Measurements from ENCODE around the gene PEX10.
"Not testable (repeated sequence)": the region's sequence is repeated elsewhere in the genome, so short reads cannot be mapped to it uniquely, and the experiment has no call there.

Gene PEX10

GRCh38 chr1:2442661-2443060 is 30.3 kb upstream of the PEX10 start:
- DNase-seq, result no peak

GRCh38 chr1:2441746-2442145 is 29.4 kb upstream of the PEX10 start:
- no peak for DNase-seq

DNA sequence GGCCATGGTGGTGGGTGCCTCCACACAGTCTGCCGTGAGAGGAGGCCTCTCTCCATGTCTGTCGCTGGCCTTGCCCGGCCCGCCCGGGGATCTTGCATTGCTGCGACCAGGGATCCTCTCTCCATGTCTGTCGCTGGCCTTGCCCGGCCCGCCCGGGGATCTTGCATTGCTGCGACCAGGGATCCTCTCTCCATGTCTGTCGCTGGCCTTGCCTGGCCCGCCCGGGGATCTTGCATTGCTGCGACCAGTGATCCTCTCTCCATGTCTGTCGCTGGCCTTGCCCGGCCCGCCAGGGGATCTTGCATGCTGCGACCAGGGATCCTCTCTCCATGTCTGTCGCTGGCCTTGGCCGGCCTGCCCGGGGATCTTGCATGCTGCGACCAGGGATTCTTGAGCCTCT is 28.0 kb upstream of the PEX10 start:
- DNase-seq, result not testable (repeated sequence)

- DNase-seq, result no peak
Observed at GRCh38 chr1:2439369-2439768, 27.0 kb upstream of the PEX10 start.

DNA sequence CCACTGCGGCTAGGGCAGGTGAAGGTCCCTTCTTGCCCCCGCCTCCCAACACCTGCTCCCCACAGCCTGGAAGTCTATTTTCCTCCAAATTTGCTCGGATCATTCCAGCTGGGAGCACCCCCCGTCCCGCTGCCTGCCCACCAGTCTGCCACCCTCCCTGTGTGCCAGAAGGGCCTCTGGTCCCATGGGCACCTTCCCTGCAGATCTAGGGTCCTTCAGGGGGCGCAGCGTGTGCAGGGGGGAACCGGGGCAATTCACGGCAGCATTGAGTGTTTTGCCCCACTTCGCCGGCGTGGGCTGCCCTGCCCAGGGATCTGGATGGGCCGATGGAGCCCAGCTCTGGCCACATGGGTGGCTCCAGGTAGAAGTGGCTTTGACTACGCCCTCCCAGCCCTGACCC is 26.3 kb upstream of the PEX10 start:
- no peak for DNase-seq

GRCh38 chr1:2438038-2438437 is 25.7 kb upstream of the PEX10 start:
- DNase-seq, result no peak

- no peak for DNase-seq
Observed at GRCh38 chr1:2437617-2438016, 25.3 kb upstream of the PEX10 start.

DNA sequence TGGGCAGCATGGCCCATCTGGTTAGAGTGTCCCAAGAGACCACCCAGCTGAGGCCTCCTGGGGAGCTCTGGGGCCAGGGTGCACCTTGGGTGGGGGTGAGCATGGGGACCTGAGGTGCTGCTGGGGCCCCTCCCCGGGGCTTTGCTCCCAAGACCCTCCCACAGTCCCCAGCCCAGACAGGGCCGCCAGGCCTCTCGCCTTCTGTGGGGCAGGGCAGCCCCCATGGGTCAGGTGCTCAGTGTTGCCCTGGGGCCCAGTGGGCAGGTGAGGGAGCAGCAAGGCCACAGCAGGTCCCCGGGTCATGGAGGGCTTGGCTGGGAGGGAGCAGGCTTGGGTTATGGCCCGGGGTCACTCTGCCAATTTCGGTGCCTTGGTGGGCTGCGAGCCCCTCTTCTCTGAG is 24.5 kb upstream of the PEX10 start:
- DNase-seq, result no peak

- no peak for DNase-seq
Observed at GRCh38 chr1:2435746-2436355, 23.5 kb upstream of the PEX10 start.

- DNase-seq, result no peak
Observed at GRCh38 chr1:2435091-2435490, 22.7 kb upstream of the PEX10 start.

DNA sequence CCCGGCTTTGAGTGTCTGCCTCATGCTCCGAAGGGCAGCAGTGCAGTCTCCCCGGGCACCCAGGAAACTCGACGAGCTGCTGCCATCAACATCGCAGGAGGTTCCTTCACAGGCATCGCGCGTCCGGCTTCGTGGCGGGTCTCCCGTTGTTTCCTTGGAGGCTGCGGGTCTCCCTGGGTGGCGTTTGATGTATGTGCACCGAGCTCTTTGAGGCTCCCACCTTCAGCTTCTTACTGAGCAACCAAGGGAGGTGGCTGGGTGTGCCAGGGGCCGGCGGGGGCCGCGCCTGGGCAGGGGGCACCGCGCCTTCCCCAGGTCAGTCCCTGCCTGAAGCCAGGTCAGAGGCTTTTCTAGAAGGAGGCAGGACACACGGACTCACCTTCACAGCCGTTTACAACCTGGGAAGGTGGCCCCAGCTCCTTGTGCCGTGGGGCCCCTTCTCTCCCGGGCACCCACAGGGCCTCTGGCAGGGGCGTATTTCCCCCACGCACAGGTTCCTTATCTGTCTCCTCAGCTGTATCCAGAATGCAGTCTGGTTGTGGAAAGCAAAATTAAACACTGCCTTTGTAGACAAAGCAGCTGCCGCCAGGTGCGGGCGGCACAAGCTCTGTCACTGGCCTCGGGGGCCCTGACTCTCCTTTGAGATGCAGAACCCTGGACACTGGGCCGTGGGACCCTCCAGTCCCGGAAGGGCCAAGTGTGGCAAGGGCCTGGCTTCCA is 21.7 kb upstream of the PEX10 start:
- no peak for DNase-seq

GRCh38 chr1:2433196-2433595 is 20.8 kb upstream of the PEX10 start:
- no peak for DNase-seq

GRCh38 chr1:2432441-2432844 is 20.1 kb upstream of the PEX10 start:
- DNase-seq, result no peak

GRCh38 chr1:2431518-2431917 is 19.2 kb upstream of the PEX10 start:
- DNase-seq, result no peak

GRCh38 chr1:2431103-2431502 is 18.7 kb upstream of the PEX10 start:
- DNase-seq, result no peak

DNA sequence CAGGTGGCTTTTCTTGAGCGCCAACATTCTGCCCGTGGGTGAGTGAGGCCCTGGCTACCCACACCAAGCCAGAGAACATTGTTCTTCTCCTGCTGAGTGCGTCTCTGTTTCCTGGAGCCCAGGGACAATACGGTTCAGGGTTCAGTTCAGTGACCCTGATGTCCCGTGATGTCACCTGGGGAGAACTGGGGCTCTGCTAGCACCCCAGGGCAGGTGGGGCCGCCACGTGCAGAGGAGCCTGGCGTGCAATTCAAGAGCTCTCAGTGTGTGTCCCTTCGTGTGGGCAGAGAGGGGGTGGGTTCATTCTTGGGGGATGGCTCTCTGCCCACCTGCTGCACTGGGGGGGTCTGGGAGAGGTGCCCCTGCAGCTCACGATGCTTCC is 18.2 kb upstream of the PEX10 start:
- DNase-seq, result no peak

- DNase-seq, result no peak
Observed at GRCh38 chr1:2429780-2430591, 17.6 kb upstream of the PEX10 start.

DNA sequence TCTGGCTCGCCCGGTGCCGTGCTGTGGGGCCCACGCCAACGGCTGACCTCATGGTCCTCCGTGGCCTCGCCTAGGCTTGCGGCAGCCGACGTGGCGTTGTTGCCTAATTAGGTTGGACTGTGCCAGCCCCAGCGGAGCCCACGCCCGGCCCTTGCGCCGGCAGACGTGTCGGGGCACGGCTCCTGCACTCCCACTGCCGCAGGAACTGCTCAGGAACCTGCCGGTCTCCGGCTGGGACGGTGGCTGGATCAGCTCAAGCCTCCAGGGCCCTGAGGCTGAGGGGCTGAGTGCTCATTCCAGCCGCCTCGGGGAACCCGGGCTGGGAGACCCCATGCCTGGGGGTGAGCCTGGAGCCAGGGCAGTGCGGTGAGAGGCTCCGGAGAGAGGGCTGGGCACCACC is 16.1 kb upstream of the PEX10 start:
- no peak for DNase-seq

DNA sequence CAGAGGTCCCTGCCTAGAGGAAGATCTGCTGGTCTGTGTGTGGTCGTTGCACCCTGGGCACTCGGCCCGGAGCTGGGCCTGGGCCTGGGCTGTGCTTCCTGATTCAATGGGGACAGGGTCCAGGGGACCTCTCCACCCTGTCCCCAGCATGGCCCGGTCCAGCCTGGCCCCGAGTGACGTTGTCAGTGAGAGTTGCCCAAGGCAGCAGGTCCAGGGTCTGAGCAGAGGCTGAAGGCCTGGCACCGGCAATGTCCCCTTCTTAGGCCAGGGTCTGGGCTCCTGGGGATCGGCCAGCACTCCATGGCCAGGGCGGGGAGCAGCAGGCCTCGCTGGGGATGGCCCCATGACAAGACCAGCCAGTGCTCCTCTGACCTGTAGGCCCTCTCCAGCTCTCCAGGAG is 15.6 kb upstream of the PEX10 start:
- DNase-seq, result no peak

DNA sequence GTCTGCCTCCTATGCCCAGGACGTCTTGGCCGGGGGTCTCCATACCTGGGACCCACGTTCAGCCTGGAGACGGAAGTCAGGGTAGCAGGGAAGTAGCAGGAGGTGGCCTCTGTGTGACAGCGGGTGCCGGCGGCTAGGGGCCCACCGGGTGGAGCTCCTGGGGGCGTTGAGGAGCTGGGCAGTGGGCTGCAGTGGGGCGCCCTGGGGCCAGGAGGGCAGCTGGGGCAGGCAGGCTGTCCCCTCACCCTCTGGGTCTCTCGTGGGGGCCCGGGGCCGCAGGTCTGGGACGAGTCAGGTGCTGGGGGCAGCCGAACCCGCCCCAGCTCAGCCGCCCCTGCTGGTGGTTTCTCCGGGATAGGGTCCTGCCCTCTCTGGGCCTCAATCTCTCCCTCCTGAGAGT is 14.7 kb upstream of the PEX10 start:
- no peak for DNase-seq

DNA sequence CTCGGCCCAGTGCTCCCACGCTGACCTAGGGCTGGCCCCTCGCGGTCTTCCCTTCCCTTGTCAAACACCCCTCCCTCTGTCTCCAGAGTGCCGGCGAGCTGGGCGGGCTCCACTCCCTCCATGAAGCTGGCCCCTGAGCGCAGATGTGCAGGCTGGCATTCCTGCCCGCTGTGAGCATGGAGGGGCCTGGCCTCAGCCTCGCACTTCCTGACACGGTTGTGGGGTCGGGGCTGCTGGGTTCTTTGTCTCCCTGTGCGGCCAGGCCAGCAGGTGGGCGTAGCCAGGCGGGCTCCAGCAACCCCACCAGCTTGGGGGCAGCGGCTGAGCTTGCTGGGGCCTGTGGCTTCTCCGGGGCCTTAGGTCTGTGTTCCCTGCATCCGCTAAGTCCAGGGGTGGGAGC is 14.2 kb upstream of the PEX10 start:
- no peak for DNase-seq

- no peak for DNase-seq
Observed at GRCh38 chr1:2425892-2426291, 13.5 kb upstream of the PEX10 start.

- no peak for DNase-seq
Observed at GRCh38 chr1:2422523-2422922, 10.2 kb upstream of the PEX10 start.

- DNase-seq, result no peak
Observed at GRCh38 chr1:2419416-2419815, 7.1 kb upstream of the PEX10 start.

Measured in activated CD4-positive, alpha-beta T cell treated with anti-CD3 and anti-CD28 coated beads for 4 hours (primary cell).